GM18507 (cell line): ENCODE results near the gene TMEM130.
A peak's percentile ranks its signal among the peaks of the same experiment; 100 is the strongest.
"Not testable (repeated sequence)": the region's sequence is repeated elsewhere in the genome, so short reads cannot be mapped to it uniquely, and the experiment has no call there.

Experiments
- DNase-seq: peaks from one replicate; pipeline ENCODE4 v3.0.0; 2011; ENCODE audit warnings: low read depth; ENCODE audit not compliant: insufficient read length; ENCODE audit errors: extremely low spot score
- FAIRE-seq: peaks from 2 replicates; lab custom pipeline; 2011; peaks lifted over from hg19 to GRCh38; lab: Jason Lieb, UNC

Gene TMEM130

DNA sequence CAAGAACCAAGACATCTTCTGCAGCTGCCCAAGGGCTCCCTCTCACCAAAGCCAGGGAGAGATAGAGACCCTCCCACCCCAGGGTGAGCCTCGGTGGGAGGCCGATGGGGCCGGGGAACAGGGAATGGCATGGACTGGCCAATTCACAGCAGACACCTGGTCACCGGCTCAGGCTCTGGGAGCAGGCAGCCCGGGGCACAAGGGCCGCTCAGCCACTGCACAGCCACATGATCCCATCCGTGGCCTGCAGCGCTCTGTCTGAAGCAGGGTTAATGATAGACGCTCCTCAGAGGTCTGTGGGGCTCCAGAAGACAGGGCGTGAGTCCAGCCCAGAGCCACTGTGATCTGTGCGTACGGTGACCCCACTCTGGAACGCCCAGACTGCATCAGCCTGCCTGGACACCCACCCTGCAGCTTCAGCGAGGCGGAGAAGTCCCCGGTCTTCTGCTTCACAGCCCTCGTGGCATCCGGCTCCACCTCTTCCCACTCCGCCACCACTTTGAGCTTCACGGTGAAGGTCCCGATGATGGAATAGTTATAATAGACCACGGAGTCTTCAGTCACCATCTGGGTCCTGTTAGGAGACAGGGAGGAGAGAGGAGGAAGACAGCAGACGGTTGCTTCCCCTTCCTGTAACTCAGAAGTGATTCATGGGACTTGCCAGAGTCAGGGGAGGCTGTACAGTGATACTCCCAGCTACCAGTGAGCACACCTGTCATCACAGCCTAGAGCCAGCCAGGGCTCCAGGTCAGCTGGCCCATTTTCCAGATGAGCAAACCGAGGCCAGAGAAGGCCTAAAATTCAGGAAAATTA is 14.0 kb downstream of the TMEM130 start:
- FAIRE-seq (no peak), DNase-seq (no peak)

DNA sequence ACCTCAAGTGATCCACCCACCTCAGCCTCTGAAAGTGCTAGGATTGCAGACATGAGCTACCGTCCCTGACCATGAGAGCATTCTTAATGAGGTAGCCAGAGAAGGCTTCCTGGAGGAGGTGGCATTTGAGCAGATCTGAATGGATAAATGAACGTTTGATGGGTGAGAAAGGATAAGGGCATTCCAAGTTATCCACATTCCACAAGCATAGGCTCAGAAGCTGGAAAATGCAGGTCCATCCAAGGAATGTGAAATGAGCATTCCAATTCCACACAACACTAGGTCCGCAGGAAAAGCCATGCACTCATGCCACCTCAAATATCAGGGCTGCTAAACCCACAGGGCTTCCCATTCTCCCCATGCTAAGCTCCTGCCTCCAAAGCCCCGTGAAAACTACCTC is 17.0 kb downstream of the TMEM130 start:
- DNase-seq: no peak
- FAIRE-seq: no peak

DNA sequence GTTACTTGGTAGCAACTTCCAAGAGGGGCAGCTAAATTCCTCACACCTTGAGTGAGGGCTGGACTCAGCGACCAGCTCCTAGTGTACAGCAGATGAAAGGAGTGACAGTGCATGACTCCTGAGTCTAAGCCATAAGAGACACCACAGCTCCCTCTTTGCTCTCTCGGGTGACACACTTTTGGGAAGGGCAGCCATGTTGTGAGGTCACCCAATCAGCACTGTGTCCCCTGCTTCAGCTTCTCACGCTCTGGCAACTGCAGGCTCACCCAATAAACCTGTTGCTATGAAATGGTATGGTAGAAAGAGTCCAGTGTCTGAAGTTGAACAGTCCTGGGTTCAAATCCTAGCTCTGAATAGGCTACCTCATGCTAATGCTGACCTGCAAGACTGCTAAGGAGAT is 20.9 kb downstream of the TMEM130 start:
- no peak for DNase-seq
- FAIRE-seq: no peak

DNA sequence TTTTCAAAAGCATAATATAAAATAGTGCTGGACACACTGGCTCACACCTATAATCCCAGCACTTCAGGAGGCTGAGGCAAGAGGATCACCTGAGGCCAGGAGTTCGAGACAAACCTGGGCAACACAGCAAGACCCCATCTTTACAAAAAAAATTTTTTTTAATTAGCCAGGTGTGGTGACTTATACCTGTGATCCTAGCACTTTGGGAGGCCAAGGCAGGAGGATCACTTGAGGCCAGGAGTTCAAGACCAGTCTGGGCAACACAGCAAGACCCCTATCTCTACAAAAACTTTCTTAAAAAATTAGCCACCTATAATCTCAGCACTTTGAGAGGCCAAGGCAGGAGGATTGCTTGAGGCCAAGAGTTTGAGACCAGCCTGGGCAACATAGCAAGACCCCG is 27.3 kb downstream of the TMEM130 start:
- DNase-seq, FAIRE-seq: not testable (repeated sequence)

DNA sequence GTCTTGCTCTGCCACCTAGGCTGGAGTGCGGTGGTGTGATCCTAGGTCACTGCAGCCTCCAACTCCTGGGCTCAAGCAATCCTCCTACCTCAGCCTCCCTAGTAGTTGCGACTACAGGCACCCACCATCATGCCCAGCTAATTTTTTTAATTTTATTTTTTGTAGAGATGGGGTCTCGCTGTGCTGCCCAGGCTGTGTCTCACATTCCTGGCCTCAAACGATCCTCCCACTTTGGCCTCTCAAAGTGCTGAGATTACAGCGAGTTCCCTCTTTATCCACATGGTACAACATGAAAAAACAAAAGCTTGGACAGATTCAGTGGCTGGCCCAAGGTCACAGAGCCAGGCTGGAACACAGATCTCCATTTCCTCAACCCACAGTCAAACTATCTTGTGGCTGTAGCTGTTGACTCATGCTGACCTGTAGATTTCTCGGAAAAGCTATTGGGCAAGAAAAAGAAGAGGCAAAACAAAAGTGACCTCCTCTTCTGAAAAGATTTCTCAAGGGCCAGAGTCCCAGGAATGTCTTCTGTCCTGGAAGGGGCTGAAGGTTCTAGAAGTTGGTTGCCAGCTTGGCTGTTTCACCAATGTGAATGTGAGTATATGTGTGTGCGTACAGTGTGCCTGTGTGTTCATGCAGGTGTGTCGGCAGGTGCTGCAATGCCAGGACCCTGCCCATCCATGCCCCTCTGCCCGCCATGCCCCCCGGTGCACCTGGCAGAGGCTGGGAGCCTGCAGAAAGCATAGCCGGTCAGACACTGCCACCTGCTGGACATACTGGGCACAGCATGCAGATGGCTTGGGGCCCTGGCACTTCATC is 28.4 kb downstream of the TMEM130 start:
- peak; percentile 79 for FAIRE-seq
- peak; percentile 56 for DNase-seq

DNA sequence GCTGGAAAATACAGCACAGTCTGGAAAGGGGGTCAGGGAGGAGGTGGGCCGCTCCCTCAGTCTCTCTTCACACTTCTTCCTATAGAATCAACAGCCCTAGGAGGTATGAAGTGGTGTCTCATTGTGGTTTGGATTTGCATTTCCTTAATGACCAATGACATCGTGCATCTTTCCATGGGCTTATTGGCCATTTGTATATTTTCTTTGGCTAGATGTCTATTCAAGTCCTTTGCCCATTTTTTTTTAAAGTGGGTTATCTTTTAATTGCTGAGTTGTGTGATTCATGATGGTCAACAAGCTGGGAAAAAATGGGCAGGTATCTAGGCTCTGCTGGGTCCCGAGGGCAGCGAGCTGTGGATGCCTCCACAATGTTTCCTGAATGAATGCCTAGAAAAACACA is 29.1 kb downstream of the TMEM130 start:
- DNase-seq (no peak), FAIRE-seq (no peak)

DNA sequence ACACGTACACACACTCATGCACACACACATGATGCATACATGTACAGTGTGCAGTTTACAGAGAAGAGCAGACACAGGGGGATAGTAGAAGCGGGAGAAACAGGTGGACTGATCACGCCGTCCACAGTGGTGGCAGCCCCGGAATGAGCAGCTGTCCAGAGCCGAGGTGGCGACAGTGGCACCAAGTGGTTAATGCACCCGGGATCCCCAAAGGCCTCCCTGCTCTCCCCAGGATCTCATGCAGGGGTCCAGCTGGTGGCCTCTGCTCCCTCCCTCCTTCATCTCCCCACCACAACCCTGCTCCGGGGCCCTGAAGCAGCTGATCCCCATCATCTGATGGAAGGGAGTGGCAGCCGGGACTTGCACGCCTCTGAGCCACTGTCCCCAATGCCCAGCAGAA is 29.7 kb downstream of the TMEM130 start:
- FAIRE-seq: no peak
- no peak for DNase-seq

DNA sequence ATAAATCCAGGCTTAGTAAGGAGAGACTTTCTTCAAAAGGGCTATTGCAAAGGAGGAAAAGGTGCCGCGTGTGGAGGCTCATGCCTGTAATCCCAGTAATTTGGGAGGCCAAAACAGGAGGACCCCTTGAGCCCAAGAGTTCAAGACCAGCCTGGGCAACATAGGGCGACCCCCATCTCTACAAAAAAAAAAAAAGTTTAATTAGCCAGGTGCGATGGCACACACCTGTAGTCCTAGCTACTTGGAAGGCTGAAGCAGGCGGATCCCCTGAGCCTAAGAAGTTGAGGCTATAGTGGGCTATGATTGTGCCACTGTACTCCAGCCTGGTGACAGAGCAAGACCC is 32.2 kb downstream of the TMEM130 start:
- FAIRE-seq: no peak
- DNase-seq: no peak

DNA sequence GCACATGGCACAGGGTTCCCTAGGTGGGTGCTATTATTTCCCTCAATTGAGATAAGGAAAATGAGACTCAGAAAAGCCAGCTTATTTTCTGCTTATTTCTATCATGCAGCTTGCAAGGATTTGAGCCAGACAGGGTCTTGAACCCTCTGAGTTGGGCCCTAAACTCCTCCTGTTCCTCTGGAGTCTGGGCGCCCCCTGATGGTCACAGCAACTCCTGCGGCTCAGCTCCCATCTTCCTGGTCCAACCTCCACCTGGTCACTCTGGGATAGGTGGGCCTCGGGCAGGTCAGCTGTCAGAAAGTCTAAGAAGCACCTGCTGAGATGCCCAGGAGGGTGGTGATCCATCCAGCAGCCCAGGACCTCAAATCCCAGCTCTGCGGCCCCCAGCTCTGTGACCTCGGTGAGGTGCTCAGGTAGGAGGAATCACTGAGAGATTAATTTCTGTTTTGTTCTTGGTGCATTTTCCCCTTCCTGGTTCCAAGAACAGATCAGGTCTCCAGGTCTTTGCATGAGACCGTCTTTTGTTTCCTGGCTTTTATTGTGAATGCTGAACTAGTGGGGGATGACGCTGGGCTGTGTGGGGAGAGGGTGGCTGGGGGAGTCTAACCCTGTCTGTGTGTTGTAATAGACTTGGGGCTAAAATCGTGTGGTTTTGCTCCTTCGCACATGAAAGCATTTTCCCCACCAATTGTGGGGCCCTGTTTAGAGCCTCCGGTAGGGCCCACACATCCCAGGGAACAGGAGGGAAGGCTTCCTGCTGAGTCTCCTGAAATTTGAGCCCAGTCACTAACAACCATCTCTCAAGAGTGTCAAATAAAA is 32.8 kb downstream of the TMEM130 start:
- DNase-seq (peak; percentile 14), FAIRE-seq (no peak)

DNA sequence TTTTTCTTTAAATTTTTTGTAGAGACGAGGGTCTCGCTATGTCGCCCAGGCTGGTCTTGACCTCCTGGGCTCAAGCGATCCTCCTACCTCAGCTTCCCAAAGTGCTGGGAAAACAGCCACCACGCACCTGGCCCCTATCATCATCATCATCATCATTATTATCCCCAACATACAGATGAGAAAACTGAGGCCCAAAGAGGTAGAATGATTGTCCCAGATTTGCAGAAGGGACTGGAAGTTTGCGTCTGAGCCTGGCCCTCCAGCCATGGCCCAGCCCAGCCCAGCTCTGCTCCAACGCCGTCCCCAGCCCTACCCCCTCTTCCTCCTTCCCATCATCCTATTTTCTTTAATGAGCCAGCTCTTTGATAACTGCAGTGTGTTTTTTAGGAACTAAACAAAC is 34.9 kb downstream of the TMEM130 start:
- no peak for FAIRE-seq

DNA sequence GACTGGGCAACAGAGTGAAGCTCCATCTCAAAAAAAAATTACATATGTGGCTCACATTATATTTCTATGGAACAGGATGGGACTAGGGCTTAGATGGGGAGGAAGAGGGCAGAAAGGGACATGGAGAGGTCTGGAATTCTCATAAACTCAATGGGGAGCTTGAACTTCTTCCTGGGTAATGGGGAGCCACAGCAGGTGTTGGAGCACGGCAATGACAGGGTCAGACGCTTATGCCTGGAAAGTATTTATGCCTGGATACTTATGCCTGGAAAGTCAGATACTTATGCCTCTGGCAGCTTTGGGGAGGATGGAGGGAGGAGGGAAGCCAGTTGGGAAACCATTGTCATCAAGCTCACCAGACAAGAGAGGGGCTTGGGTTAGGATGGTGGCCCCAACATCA is 36.8 kb downstream of the TMEM130 start:
- FAIRE-seq: no peak
- DNase-seq: no peak

More for the DNA sequence above, 34.9 kb downstream of the TMEM130 start:
- DNase-seq: no peak

DNA sequence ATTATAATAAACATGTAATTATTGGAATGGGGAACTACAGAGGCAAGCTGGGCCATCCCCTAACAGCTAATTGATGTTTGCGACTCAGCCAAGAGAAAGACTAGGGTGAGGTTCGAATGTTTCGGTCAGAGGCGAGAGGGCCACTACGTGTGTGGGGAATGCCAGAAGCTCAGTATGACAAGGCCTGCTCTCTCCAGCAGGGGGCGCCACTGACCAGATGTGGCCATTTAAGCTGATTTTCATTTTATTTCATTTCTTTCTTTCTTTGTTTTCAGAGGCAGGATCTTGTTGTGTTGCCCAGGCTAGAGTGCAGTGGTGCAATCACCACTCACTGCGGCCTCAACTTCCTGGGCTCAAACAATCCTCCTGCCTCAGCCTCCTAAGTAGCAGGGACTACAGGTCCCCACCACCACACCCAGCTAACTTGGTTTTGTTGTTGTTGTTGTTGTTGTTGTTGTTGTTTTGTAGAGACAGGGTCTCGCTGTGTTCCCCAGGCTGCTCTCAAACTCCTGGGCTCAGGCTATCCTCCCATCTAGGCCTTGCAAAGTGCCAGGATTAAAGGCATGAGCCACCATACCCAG is 38.1 kb downstream of the TMEM130 start:
- DNase-seq: no peak
- FAIRE-seq: no peak

DNA sequence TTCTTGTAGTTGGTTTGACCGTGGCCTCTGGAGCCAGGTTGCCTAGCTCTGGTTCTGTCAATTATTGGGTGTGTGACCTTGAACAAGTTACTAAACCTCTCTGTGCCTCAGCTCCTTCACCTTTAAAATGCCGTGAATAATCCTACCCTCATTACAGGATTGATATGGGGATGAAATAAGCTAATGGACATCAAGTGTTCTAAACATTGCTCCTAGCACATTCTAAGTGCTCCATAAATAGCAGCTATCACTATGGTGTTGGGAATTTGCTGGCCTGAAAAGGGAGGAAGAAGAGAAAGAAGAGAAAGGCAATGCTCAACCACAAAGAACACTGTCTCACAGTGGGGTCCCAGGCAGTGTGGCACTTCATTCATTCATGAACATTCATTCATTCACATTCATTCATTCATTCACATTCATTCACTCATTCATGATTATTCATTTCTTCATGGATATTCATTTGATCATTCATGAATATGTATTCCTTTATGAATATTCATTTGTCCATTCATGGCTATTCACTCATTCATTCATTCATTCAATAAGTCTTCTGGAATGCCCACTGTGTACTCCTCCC is 38.8 kb downstream of the TMEM130 start:
- FAIRE-seq: no peak
- no peak for DNase-seq

DNA sequence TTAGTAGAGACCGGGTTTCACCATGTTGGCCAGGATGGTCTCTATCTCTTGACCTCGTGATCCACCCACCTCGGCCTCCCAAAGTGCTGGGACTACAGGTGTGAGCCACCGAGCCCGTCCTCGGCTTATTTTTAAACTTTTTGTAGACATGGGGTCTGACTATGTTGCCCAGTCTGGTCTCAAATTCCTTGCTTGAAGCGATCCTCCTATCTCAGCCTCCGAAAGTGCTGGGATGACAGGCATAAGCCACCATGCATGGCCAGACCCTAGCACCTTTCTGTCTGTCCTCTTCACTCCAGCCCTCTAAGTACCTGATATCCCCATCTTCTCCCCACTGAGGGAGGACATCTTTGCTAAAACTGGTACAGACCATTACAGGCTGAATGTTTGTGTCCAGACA is 41.4 kb downstream of the TMEM130 start:
- no peak for DNase-seq
- no peak for FAIRE-seq

DNA sequence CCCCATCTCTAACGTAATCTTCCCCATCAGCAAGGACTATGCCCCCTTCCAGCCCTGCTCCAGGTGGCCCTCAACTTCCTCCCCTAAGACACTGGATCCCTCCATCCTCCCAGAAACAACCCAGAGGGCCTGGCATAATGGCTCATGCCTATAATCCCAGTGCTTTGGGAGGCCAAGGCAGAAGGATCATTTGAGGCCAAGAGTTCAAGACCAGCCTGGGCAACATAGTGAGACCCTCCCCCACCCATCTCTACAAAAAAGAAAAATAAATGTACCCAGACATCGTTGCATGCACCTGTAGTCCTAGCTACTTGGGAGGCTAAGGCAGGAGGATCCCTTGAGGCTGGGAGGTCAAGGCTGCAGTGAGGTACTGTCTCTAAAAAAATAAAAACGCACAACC is 42.6 kb downstream of the TMEM130 start:
- DNase-seq (no peak), FAIRE-seq (no peak)

DNA sequence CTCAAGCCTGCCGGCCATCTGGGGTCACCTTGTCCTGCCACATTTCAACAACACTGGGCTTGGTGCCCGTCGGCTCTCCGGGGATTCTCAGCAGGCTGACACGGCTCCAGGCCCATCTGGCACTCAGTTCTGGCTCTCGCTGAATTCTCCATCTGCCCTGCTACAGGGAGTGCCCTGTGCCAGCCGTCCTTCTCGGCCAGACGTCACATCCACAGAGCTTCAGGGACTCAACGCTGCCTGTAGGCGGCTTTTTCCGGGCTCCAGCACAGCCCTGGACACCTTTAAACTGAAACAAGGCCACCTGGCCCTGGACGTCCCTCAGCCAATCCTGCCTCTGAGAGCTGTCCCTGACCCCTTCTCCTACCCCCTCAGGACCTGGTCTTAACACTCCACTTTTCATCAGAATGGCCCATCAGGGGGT is 43.0 kb downstream of the TMEM130 start:
- DNase-seq (no peak), FAIRE-seq (no peak)

DNA sequence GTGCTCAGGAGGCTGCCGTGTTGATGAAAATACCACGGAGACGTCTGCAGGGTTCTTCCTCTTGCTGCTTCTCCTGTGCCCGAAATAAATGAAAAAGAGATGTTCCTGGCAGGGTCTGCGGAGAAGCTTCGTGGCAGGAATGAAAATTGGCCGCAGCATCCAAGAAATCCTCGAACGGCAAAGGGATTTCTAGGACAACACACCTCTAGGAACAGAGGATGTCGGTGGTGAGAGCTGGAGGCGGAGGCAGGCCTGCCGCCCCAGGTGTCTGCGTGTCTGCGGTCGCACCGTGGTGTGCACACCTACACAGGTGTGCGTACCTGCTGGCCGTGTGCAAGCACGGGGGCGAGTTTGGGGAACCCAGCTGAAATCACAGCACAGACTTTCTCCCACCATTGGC is 43.4 kb downstream of the TMEM130 start:
- no peak for FAIRE-seq
- no peak for DNase-seq

DNA sequence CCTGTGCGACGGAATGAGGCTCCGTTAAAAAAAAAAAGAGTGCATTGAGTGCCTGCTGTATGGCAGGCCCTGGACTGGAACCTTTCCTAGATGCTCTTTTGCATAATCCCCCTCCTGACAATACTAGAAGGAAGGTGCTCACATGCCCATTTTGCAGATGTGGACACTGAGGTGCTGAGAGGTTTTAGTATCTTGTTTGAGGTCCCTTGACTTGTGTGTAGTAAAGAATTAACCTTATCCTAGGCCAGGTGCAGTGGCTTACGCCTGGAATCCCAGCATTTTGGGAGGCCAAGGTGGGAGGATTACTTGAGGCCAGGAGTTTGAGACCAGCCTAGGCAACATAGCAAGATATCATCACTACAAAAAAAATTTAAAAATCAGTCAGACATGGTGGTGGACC is 46.6 kb downstream of the TMEM130 start:
- no peak for FAIRE-seq
- DNase-seq: no peak

DNA sequence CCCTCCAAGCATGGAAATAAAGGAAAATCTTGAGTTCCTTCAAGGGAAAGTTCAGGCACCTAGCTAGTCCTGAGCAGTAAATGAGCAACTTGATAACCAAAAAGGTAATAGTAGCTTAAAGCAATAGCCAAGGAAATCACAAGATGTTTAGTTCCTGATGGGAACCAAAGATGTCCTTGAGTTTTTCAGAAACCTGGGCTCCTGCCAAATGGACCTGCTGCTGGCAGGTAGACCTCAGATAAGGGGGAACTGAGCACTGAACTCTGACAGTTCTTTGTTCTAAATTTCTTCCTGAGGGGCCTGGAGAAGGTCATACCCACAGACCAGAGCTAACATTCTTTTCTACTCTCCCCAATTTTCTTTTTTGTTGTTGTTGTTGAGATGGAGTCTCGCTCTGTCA is 48.5 kb downstream of the TMEM130 start:
- FAIRE-seq (no peak), DNase-seq (no peak)
